ENCODE data around the gene RSU1.

- TF ChIP-seq CTCF (IDR thresholded peaks at IDR 0.05 in 8 of 11, conservative IDR thresholded peaks at IDR 0.05 in 3 of 11) (no peak), POLR2AphosphoS5 (IDR thresholded peaks at IDR 0.05) (no peak)
These were observed 3.2 kb downstream of the RSU1 start for GRCh38 chr10:16814012-16814411.

All from spleen (tissue), 7 donors.